Endometrial microvascular endothelial cells (primary cell): ENCODE results near the gene CTXND1. TPM values are rescaled to one million over a fixed set of nuclear protein-coding genes. Genes with fewer than 3 reads are reported as not detected.
"Not testable (repeated sequence)": the region's sequence is repeated elsewhere in the genome, so short reads cannot be mapped to it uniquely, and the experiment has no call there.

Experiments
- in situ Hi-C: cut with HindIII; loops from 2 replicates; pipeline ENCODE4 v1.10.0; 2017; ENCODE audit warnings: low sequenced_read_pairs, low pct_unique_long_range_greater_than_20kb; ENCODE audit errors: inconsistent ontology term
- total RNA-seq: library from RNA; depleted of rRNA; stranded (reverse); fragments of >200 nt; gene quantifications from one replicate; pipeline ENCODE4 v1.2.3, GENCODE V29; 2015; ENCODE audit errors: inconsistent ontology term

CTXND1 gene
- total RNA-seq, 1 donor from 2014 or later, result not detected

DNA sequence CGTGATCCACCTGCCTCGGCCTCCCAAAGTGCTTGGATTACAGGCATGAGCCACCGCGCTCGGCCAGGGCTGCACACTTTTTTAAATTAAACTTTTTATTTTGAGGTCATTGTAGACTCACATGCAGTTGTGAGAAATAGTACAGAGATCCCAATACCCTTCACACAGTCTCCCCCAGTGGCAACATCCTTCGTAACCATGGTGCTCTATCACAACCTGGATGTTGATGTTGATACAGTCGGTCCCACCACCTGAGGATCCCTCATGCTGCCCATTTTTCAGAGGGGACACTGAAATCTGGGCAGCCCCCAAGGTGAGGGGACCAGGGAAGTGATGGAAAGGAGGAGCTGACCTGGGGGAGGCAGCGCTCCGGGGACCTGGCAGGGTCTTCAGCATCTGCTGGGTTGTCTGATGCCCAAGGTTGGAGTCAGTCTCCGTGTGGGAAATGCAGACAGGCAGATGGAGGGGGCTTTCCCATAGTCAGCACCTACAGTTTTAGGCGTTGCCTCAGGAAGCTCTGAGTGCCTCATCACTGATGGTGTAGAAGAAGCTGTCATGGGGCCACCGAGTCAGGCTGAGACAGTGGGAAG is 82.2 kb downstream of the CTXND1 start:
- in situ Hi-C loops, result no loop called here

GRCh38 chr15:80168421-80168820 is 83.6 kb downstream of the CTXND1 start:
- in situ Hi-C loops, result no loop called here

- in situ Hi-C loops, result no loop called here
Observed at GRCh38 chr15:80167936-80168335, 84.1 kb downstream of the CTXND1 start.

GRCh38 chr15:80163897-80164296 is 88.1 kb downstream of the CTXND1 start:
- in situ Hi-C loops, result no loop called here

DNA sequence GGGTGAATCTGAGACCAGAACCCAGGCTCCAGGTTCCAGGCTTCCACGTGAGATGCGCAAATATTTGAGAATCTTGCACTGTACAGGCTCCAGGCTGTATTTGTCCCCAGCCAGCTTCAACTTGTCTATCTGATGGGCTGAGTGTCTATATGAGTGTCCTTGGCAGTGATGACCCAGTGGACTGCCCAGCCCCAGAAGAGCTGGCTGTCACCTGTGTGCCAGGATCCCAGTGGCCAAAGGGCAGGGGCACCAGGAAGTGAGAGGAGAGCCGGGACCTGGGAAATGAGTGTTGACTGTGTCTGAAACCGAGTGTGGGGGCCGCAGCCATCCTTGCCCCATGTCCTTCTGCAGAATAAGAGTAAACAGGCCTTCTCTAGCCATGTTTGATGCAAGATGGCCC is 88.8 kb downstream of the CTXND1 start:
- in situ Hi-C loops, result no loop called here

- in situ Hi-C loops, result no loop called here
Observed at GRCh38 chr15:80162059-80162554, 89.9 kb downstream of the CTXND1 start.

DNA sequence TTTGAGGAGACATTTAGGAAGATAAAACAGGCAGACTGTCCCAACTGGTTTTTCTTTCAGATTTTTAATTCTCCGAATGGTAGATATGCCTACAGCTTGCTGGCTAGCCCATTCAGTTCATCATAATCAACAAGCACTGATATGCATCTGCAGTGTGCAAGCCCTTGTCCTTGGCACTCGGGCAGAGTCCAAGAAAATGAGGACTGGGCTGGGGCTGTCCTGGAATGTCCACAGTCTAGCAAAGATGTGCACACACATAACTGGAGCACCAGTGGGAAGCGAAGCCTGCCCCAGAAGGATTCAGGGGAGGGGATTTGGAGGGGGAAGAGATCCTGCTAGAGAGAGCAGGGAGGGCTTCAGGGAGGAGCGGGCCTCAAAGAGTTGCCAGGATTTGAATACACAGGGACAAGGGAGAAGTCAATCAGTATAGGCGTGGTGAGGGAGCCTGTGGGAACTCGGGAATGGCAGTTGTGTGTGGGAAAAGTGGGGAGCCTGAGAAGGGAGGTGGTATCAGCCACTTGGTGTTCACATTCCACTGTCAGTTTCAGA is 90.5 kb downstream of the CTXND1 start:
- in situ Hi-C loops, result no loop called here

- in situ Hi-C loops, result no loop called here
Observed at GRCh38 chr15:80160570-80161156, 91.3 kb downstream of the CTXND1 start.

DNA sequence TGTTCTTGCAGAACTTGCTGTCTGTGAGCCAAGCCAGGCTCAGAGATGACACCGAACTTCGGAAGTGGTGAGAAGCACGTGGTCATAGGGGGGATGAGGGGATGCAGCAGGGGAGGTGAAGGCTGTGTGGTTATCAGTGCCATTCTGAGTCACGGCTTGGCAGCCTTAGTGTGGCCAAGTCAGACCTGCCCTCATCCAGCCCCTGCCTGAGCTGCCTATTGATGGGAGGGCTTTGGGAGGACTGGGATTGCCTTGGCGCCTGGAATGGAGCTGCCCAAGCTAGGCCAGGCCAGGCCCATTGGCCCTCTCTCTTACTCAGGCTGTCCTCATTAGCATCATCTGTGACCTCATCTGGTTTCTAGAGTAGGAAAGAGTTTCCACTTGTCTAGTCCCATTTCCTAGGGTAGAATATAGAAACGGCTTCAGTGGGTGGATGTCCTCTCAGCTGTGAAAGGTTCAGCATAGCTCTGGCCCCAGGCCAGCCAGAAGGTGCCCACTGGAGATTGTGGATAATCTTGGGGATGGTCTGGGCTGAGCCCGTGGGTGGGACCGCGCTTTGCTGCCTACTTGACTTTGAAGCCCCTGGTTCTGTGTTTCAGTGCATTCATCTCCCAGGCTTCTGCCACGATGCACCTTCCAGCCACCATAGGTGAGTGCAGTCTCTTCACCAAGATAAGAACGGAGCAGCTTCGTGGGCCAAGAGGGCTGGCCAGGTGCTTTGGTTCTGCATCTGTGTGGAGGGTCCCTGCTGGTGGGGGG is 92.0 kb downstream of the CTXND1 start:
- in situ Hi-C loops, result no loop called here

DNA sequence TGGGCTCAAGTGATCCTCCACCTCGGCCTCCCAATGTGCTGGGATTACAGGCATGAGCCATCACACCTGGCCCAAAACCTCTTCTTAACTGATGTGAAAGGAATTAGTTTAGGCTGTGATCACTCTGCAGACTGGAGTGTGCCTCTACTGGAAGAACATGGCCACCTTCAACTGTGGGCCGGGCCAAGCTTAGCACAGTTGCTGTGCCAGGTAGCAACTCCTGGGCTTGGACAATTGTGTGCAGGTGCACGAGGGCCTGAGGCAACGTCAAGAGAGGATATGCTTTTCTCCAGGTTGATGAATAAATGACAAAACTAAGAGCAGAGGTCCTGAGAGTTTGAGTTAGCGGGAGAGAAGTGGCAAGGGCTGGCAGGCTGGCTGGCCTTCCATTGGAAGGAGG is 92.7 kb downstream of the CTXND1 start:
- in situ Hi-C loops, result no loop called here

DNA sequence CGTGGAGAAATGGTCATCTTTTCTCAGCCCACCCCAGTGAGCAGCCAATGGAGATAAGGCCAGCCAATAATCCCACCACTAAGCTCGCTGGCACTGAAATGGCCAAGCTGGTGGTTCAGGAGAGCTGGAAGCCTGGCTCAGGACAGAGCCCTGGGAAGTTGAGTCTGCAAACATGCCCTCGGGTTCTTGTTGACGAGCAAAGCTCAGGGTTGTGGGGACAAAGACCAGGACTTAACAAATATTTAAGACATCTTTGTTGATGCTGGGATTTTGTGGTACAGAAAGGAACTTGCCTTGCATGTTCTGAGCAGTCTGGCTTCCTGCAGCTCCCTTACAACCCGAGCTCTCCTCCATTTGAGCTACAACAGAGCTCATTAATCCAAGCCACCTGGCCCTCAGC is 94.8 kb downstream of the CTXND1 start:
- in situ Hi-C loops, result no loop called here

DNA sequence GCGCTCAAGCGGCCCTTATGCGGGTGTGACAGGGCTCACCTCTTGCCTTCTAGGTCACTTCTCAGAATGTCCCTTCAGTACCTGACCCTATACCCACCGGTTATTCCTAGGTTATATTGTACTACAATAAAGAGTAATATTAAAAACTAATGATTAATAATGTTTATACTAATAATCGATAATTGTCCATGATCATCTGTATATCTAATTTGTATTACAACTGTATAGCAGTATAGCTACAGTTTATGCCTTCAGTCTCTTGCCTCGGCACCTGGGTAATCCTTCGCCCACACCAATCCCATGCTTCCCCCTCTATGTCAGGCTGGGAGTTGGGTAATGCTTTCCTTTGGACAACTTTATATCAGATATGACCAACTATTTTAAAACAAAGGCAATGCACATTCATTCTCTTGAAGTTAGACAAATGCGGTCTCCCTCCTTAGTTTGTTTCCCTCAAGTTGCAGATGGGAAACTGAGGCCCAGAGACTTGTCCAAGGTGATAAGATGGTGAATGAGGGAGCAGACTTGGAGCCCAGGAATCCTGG is 95.8 kb downstream of the CTXND1 start:
- in situ Hi-C loops, result no loop called here

- in situ Hi-C loops, result not testable (repeated sequence)
Observed at GRCh38 chr15:80155378-80156175, 96.4 kb downstream of the CTXND1 start.

GRCh38 chr15:80155001-80155377 is 97.0 kb downstream of the CTXND1 start:
- in situ Hi-C loops, result no loop called here

DNA sequence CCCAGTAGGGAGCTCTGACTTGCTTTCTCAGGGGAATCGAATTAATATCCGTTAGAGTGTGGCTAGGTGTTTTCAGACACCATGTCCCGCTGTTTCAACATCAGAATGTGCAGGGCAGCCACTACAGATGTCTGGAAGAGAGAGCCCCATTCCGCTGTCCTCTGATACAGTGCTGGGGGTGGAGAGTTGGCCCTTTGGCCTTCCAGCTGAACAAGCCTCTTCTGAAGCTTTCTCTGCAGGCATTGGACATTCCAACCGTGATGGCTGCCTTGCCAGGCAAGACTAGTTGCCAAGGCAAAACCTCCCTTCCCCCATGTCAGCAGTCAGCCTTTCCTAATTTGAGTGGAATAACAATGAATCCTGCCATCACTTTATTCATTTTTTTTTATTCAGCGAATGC is 97.7 kb downstream of the CTXND1 start:
- in situ Hi-C loops, result no loop called here

DNA sequence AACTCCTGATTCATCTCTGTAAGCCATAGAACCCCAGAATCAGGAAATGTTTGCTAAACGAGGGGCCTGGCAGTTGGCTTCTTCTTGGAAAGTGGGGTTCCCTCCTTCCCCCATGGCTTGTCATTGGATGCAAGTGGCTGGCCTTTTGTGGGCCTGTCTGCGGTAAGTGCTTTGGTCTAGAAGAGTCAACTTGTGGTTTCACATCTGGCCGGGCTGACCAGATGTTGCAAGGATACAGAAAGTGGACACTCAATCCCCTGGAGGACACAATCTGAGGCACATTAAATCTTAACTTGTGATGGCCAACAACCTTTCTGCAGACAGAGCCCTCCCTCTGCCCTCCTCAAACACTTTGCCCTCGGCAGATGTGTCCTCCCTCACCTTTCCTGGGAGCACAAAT is 98.1 kb downstream of the CTXND1 start:
- in situ Hi-C loops, result no loop called here

DNA sequence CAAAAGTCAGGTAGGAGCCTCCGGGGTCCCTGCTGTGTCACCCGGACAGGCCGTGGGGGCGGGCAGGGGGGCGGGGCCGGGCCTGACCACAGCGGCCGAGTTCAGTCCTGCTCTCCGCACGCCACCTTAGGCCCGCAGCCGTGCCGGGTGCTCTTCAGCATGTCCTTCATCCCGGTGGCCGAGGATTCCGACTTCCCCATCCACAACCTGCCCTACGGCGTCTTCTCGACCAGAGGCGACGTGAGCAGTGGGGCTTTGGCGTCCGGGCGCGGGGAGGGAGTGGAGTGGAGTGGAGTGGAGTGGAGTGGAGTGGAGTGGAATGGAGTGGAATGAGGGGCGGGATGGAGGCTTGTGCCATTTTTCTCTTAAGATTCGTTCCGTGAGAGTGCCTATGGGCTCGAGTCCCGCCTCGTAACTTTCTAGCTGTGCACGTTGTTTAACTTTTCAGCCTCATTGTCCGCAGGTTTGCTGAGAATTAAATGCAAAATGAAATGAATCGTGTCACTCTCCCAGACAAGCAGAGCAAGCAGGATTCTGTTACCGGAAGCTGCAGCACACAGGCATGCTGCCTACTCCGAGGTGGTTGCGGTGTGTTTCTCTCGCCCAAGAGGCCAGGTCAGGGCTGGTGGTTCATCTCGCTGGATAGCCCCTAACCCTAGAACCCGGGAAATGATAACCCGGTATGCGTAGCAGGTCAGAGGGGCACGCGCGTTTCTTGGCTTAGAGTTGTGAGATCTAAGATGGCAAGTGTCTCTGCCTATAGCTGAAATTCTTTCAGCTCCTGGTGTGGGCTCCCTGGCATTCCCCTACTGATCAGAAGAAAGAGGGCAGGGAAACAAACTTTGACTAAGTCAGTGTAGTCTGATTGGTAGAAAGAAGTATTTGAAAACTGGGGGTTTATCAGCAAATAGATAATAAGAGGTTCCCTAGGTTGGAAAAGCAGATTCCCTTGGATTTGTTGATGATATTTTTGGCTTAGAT is 98.8 kb downstream of the CTXND1 start, which contains the start of gene FAH:
Gene FAH (plus strand): TSS at position 104 of the 981 bp plus-strand sequence. CDS start 56 bp downstream, at position 160.
- in situ Hi-C loops, result no loop called here
